GM12878 (cell line): ENCODE data around the gene ZFP91. TPM values are rescaled to one million over a fixed set of nuclear protein-coding genes. Genes with fewer than 3 reads are reported as not detected.

Experiments used
- ATAC-seq: fragments of 200-7000 bp; cut with Tn5 transposase; 3 replicates; pipeline ENCODE4 v1.9.1; 2020; ENCODE audit warnings: mild to moderate bottlenecking, moderate library complexity
- BruUV-seq: library from RNA; stranded (reverse); fragments of 400-500 nt; replicated peaks from 2 replicates; lab custom pipeline; 2021; lab: Mats Ljungman, UMichigan
- CTCF ChIA-PET: fragments of 300-600 bp; sonication (Branson Sonifier 250); formaldehyde crosslinking; extraction: SDS; loops from one replicate; lab custom pipeline; 2021; ENCODE audit warnings: inconsistent platforms; lab: Yijun Ruan, JAX
- POLR2A ChIA-PET: fragments of 350-600 bp; formaldehyde crosslinking; extraction: SDS; loops from one replicate; lab custom pipeline; 2021; ENCODE audit warnings: inconsistent platforms; lab: Charles Lee
- RAD21 ChIA-PET: fragments of 300-600 bp; sonication (Branson Sonifier 250); formaldehyde crosslinking; loops from one replicate; lab custom pipeline; 2023; ENCODE audit warnings: antibody characterized with exemption; ENCODE audit not compliant: unreplicated experiment; lab: Charles Lee
- SMC1A ChIA-PET: fragments of 300-600 bp; sonication (Branson Sonifier 250); formaldehyde crosslinking; loops from one replicate; lab custom pipeline; 2023; ENCODE audit not compliant: unreplicated experiment, uncharacterized antibody; lab: Charles Lee
- DNase-seq: peaks from one replicate; pipeline ENCODE4 v3.0.0-alpha.2; 2011; ENCODE audit warnings: low read depth, low spot score
- FAIRE-seq: peaks from 3 replicates; lab custom pipeline; 2011; peaks lifted over from hg19 to GRCh38; lab: Jason Lieb, UNC
- H2AFZ ChIP-seq: 2 replicates; pipeline ENCODE4 v1.6.0; 2011; ENCODE audit warnings: low read depth, low read length, control low read depth; ENCODE audit not compliant: control insufficient read depth
- H3K27ac ChIP-seq: 2 replicates; pipeline ENCODE4 v1.5.1; 2011; ENCODE audit warnings: control low read depth; ENCODE audit not compliant: control insufficient read depth, insufficient read depth
- H3K27me3 ChIP-seq, 2 experiments: replicated peaks in 1 of 2; 2 replicates each; pipeline versions ENCODE4 v1.6.0 to v1.6.1; 2011; ENCODE audit warnings: low read length in 1 of 2; ENCODE audit not compliant: control insufficient read depth in 2 of 2, insufficient read depth in 2 of 2
- H3K36me3 ChIP-seq, 2 experiments: 2 replicates each; pipeline ENCODE4 v1.5.1; 2011; ENCODE audit warnings: low read length in 1 of 2; ENCODE audit not compliant: control insufficient read depth in 2 of 2, insufficient read depth in 2 of 2
- H3K4me1 ChIP-seq: 2 replicates; pipeline ENCODE4 v1.6.1; 2011; ENCODE audit warnings: mild to moderate bottlenecking, low read length, moderate library complexity, mixed read lengths; ENCODE audit not compliant: control insufficient read depth, insufficient read depth
- H3K4me2 ChIP-seq: 2 replicates; pipeline ENCODE4 v1.6.0; 2011; ENCODE audit warnings: control low read depth; ENCODE audit not compliant: control insufficient read depth, insufficient read depth
- H3K4me3 ChIP-seq: fragments of 200-600 bp; sonication (generic); 2 replicates; pipeline ENCODE4 v1.5.1; 2016
- H3K79me2 ChIP-seq: 2 replicates; pipeline ENCODE4 v1.6.0; 2011; ENCODE audit warnings: low read length; ENCODE audit not compliant: control insufficient read depth, insufficient read depth
- H3K9ac ChIP-seq: 2 replicates; pipeline ENCODE4 v1.8.0; 2011; ENCODE audit warnings: low read length, control low read depth, mixed read lengths; ENCODE audit not compliant: control insufficient read depth, insufficient read depth
- H3K9me3 ChIP-seq: replicated peaks from 3 replicates; pipeline ENCODE4 v1.5.1; 2011; ENCODE audit warnings: mild to moderate bottlenecking, low read length; ENCODE audit not compliant: control insufficient read depth, insufficient read depth
- H4K20me1 ChIP-seq: 2 replicates; pipeline ENCODE4 v1.6.0; 2011; ENCODE audit not compliant: control insufficient read depth, insufficient read depth
- BACH1 ChIP-seq: fragments of 450-650 bp; IDR thresholded peaks from 2 replicates; pipeline ENCODE4 v1.6.1; 2017; ENCODE audit warnings: mild to moderate bottlenecking, borderline replicate concordance
- IKZF1 ChIP-seq: fragments of 450-650 bp; conservative IDR thresholded peaks from 2 replicates; pipeline ENCODE4 v1.6.1; 2017; ENCODE audit warnings: antibody characterized with exemption, mild to moderate bottlenecking
- JUND ChIP-seq: IDR thresholded peaks from 2 replicates; pipeline ENCODE4 v1.6.1; 2012; ENCODE audit warnings: low read depth, mild to moderate bottlenecking, low read length, improper control_type of control experiment, moderate library complexity
- KLF5 ChIP-seq: fragments of 450-650 bp; IDR thresholded peaks from 2 replicates; pipeline ENCODE4 v1.6.1; 2014; ENCODE audit warnings: mild to moderate bottlenecking; ENCODE audit not compliant: partially characterized antibody
- LARP7 ChIP-seq: fragments of 450-650 bp; IDR thresholded peaks from 2 replicates; pipeline ENCODE4 v1.6.1; 2017; ENCODE audit warnings: mild to moderate bottlenecking
- NFYA ChIP-seq: IDR thresholded peaks from 2 replicates; pipeline ENCODE4 v1.6.1; 2011; ENCODE audit warnings: low read depth, mild to moderate bottlenecking, low read length, improper control_type of control experiment, borderline replicate concordance
- RUNX3 ChIP-seq: IDR thresholded peaks from 2 replicates; pipeline ENCODE4 v1.6.1; 2012; ENCODE audit warnings: low read length, inconsistent platforms
- TAF1 ChIP-seq: IDR thresholded peaks from 2 replicates; pipeline ENCODE4 v1.6.1; 2011; ENCODE audit warnings: mild to moderate bottlenecking, low read depth, low read length, borderline replicate concordance
- TCF7 ChIP-seq: IDR thresholded peaks from 2 replicates; pipeline ENCODE4 v1.6.1; 2014; ENCODE audit warnings: antibody characterized with exemption, borderline replicate concordance
- ZZZ3 ChIP-seq: IDR thresholded peaks from 2 replicates; pipeline ENCODE4 v1.6.1; 2011; ENCODE audit warnings: low read depth; ENCODE audit not compliant: control insufficient read depth, insufficient read length
- WGBS: methylation state at CpG from one replicate; pipeline ENCODE4 v1.1.6; 2016; ENCODE audit warnings: low lambda C conversion rate; ENCODE audit not compliant: insufficient replicate concordance, insufficient coverage; ENCODE audit errors: missing lambda C conversion rate; 5-methylcytosine and 5-hydroxymethylcytosine counted together
- in situ Hi-C: fragments of 300-500 bp; cut with MboI; formaldehyde crosslinking; loops from 9 replicates; pipeline ENCODE4 v1.14.3; 2018; ENCODE audit warnings: mixed read lengths
- intact Hi-C: fragments of 100-400 bp; cut with micrococcal nuclease; formaldehyde crosslinking; loops from one replicate; pipeline ENCODE4 v1.14.2; 2022; ENCODE audit not compliant: unreplicated experiment
- polyA plus RNA-seq, 11 experiments: library from polyadenylated mRNA; depleted of rRNA in 4 of 11; unstranded in 6 of 11; stranded (reverse) in 5 of 11; fragments of >200 nt; fragmentation: Nextera tagmentation in 4 of 11; fragmentation: Illumina TruSeq in 1 of 11; extraction: Ambion mirVana in 4 of 11; extraction: Trizol in 1 of 11; gene quantifications; 1 replicate in 1 of 11; 2 replicates in 10 of 11; pipeline versions ENCODE4 v1.2.1 to v1.2.3, GENCODE V29; 2011 to 2016; ENCODE audit warnings: inconsistent platforms in 2 of 11, missing spikeins in 2 of 11, low read depth in 1 of 11
- total RNA-seq, 4 experiments: library from RNA; depleted of rRNA in 3 of 4; stranded (reverse); fragments of >200 nt in 3 of 4; fragmentation: Illumina TruSeq in 1 of 4; extraction: Trizol in 1 of 4; gene quantifications; 2 replicates each; pipeline versions ENCODE4 v1.2.1 to v1.2.3, GENCODE V29; 2013 to 2021
- TF ChIP-seq, protein P1 (sequence below): fragments of 450-650 bp; IDR thresholded peaks from 2 replicates; pipeline ENCODE4 v1.6.1; 2017; ENCODE audit warnings: mild to moderate bottlenecking, moderate library complexity

Gene ZFP91
- total and polyA plus RNA-seq, 10 of the 15 experiments (the other 5 are each of a cell fraction or from before 2014, with no cell fraction given), result 12.9 to 54.1 (median 31.7) TPM

DNA sequence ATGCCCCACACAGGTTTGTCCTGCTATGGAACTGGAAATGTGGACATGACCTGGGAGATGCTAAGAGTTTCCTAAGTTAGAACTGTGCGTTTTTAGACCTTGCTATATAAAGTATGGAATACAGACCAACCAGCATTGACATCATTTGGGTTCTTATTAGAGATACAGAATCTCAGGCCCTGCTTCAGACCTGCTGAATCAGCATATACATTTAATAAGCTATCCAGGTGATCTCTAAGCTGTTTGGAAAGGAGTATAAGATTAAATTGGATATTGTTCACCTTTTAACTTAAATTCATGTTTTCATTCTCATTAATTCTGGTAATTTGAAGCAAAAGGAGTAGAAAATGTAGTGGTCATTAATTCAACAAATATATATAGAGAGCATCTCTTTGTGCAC, 36.7 kb downstream of the ZFP91 start:
- no peak overlapping the region for H3K27ac ChIP-seq
- no peaks in the 10 kb centered on the region for H4K20me1 ChIP-seq
- RAD21 ChIA-PET, result no interaction called here
- ATAC-seq (no peak), DNase-seq (no peak)
- no TSS peak for BruUV-seq
- no peak overlapping the region for H2AFZ ChIP-seq
- H3K79me2 ChIP-seq, result no peaks in the 10 kb centered on the region
- no peaks in the 10 kb centered on the region for H3K9me3 ChIP-seq
- no peaks in the 10 kb centered on the region for H3K27me3 ChIP-seq
- no peaks in the 10 kb centered on the region for H3K4me1 ChIP-seq
- no peak overlapping the region for H3K4me2 ChIP-seq
- no peak for TF ChIP-seq IKZF1
- TF ChIP-seq, all 136 proteins: peak for 0
- SMC1A ChIA-PET, result no interaction called here
- peaks cover 8 to 53% of the 10 kb centered on the region in 2 experiments for H3K36me3 ChIP-seq
- POLR2A ChIA-PET, result no interaction called here
- no peak overlapping the region for H3K4me3 ChIP-seq
- no peak for FAIRE-seq
- in situ Hi-C loops (no loop called here), intact Hi-C loops (no loop called here)
- CTCF ChIA-PET, result interaction anchor here (1.0 kb wide), 2 partner anchors 14 to 38 kb away, joined by 3 to 4 read pairs; no protein-coding TSS in a partner anchor
- no peak overlapping the region for H3K9ac ChIP-seq
- 100% methylated on average over 1 of the region's 1 CpG for WGBS

DNA sequence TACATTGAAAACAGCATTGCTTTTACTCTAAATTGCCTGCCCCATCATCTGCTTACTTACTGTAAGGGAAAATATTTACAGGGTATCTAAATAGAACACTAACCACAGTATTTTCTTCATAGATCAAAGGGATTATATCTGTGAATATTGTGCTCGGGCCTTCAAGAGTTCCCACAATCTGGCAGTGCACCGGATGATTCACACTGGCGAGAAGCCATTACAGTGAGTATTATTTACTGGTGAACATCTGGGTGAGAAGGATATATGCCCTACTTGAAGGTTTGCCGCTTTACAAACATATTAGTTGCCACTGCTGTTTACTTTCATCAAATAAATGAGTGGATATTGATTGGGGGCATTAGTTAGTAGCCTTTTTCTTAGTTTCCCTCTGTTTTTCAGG, 37.7 kb downstream of the ZFP91 start:
- Histone ChIP-seq H3K27me3 (no peaks in the 10 kb centered on the region), H3K4me2 (no peak overlapping the region), H3K4me1 (no peaks in the 10 kb centered on the region), H3K4me3 (no peak overlapping the region), H3K79me2 (no peaks in the 10 kb centered on the region), H3K27ac (no peak overlapping the region), H3K9me3 (no peaks in the 10 kb centered on the region), H3K9ac (no peak overlapping the region), H3K36me3 (peaks cover 10 to 46% of the 10 kb centered on the region in 2 experiments), H4K20me1 (no peaks in the 10 kb centered on the region), H2AFZ (no peak overlapping the region)
- ChIA-PET CTCF (interaction anchor here (4.1 kb wide), 1 partner anchor 12 kb away, joined by 34 read pairs; no protein-coding TSS in a partner anchor), RAD21 (no interaction called here), SMC1A (no interaction called here), POLR2A (no interaction called here)
- in situ Hi-C loops (no loop called here), intact Hi-C loops (no loop called here)
- FAIRE-seq (no peak), DNase-seq (no peak), ATAC-seq (no peak)
- no TSS peak for BruUV-seq
- 97% methylated on average over 4 of the region's 4 CpGs for WGBS
- no peak for TF ChIP-seq TCF7
- TF ChIP-seq, protein P1, sequence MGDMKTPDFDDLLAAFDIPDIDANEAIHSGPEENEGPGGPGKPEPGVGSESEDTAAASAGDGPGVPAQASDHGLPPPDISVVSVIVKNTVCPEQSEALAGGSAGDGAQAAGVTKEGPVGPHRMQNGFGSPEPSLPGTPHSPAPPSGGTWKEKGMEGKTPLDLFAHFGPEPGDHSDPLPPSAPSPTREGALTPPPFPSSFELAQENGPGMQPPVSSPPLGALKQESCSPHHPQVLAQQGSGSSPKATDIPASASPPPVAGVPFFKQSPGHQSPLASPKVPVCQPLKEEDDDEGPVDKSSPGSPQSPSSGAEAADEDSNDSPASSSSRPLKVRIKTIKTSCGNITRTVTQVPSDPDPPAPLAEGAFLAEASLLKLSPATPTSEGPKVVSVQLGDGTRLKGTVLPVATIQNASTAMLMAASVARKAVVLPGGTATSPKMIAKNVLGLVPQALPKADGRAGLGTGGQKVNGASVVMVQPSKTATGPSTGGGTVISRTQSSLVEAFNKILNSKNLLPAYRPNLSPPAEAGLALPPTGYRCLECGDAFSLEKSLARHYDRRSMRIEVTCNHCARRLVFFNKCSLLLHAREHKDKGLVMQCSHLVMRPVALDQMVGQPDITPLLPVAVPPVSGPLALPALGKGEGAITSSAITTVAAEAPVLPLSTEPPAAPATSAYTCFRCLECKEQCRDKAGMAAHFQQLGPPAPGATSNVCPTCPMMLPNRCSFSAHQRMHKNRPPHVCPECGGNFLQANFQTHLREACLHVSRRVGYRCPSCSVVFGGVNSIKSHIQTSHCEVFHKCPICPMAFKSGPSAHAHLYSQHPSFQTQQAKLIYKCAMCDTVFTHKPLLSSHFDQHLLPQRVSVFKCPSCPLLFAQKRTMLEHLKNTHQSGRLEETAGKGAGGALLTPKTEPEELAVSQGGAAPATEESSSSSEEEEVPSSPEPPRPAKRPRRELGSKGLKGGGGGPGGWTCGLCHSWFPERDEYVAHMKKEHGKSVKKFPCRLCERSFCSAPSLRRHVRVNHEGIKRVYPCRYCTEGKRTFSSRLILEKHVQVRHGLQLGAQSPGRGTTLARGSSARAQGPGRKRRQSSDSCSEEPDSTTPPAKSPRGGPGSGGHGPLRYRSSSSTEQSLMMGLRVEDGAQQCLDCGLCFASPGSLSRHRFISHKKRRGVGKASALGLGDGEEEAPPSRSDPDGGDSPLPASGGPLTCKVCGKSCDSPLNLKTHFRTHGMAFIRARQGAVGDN, result no peak
- no peak for TF ChIP-seq TAF1
- no peak for TF ChIP-seq NFYA
- no peak for TF ChIP-seq ZZZ3
- no peak for TF ChIP-seq LARP7
- no peak for TF ChIP-seq KLF5
- no peak for TF ChIP-seq BACH1
- TF ChIP-seq RUNX3, result no peak
- TF ChIP-seq JUND, result no peak
- TF ChIP-seq, all 136 proteins: peak for 0
